Tibial nerve (tissue), 4 donors: ENCODE results near the gene TTLL8. TPM values are rescaled to one million over a fixed set of nuclear protein-coding genes. Genes with fewer than 3 reads are reported as not detected.

ENCODE experiments used
- DNase-seq, 2 donors: peaks; one replicate each; pipeline ENCODE4 v3.0.0-alpha.2; 2019; ENCODE audit warnings: low spot score in 2 of 2
- H3K27ac ChIP-seq, 4 donors: fragments of 200-600 bp; sonication (generic) in 3 of 4; one replicate each; pipeline ENCODE4 v1.5.1; 2017 to 2019; ENCODE audit warnings: mild to moderate bottlenecking in 1 of 4
- H3K27me3 ChIP-seq, 2 donors: fragments of 200-600 bp; sonication (generic) in 1 of 2; one replicate each; pipeline versions ENCODE4 v1.5.1 to v1.6.0; 2017 to 2019
- H3K36me3 ChIP-seq, 3 donors: fragments of 200-600 bp; sonication (generic); one replicate each; pipeline ENCODE4 v1.5.1; 2018 to 2019
- H3K4me1 ChIP-seq, 4 donors: fragments of 200-600 bp; sonication (generic) in 3 of 4; one replicate each; pipeline ENCODE4 v1.5.1; 2017 to 2019
- H3K4me3 ChIP-seq, 4 donors: fragments of 200-600 bp; sonication (generic) in 3 of 4; one replicate each; pipeline ENCODE4 v1.5.1; 2017 to 2019; ENCODE audit warnings: mild to moderate bottlenecking in 1 of 4, moderate library complexity in 1 of 4
- H3K9me3 ChIP-seq, 4 donors: fragments of 200-600 bp; sonication (generic) in 3 of 4; one replicate each; pipeline ENCODE4 v1.5.1; 2017 to 2019
- CTCF ChIP-seq, 5 experiments: fragments of 200-600 bp in 3 of 5; fragments of 450-650 bp in 2 of 5; sonication (generic) in 3 of 5; IDR thresholded peaks; one replicate each; pipeline ENCODE4 v1.5.1; 2016 to 2019; ENCODE audit warnings: antibody characterized with exemption in 5 of 5, mild to moderate bottlenecking in 3 of 5, moderate library complexity in 2 of 5
- EP300 ChIP-seq, 2 donors: sonication (generic); formaldehyde crosslinking; IDR thresholded peaks; one replicate each; pipeline ENCODE4 v1.6.1; 2017; ENCODE audit warnings: antibody characterized with exemption in 2 of 2, mild to moderate bottlenecking in 1 of 2
- POLR2A ChIP-seq, 2 donors: fragments of 450-650 bp; IDR thresholded peaks; one replicate each; pipeline ENCODE4 v1.6.1; 2017; ENCODE audit warnings: antibody characterized with exemption in 2 of 2, mild to moderate bottlenecking in 2 of 2, moderate library complexity in 2 of 2
- WGBS, 2 donors: methylation state at CpG; one replicate each; pipeline ENCODE4 v1.1.5; 2018; 5-methylcytosine and 5-hydroxymethylcytosine counted together
- total RNA-seq, 4 donors: library from RNA; depleted of rRNA; stranded (reverse); fragments of >200 nt; gene quantifications; one replicate each; pipeline ENCODE4 v1.1.0, GENCODE V29; 2016

The TTLL8 gene
- total RNA-seq, 4 donors from 2014 or later: not detected

DNA sequence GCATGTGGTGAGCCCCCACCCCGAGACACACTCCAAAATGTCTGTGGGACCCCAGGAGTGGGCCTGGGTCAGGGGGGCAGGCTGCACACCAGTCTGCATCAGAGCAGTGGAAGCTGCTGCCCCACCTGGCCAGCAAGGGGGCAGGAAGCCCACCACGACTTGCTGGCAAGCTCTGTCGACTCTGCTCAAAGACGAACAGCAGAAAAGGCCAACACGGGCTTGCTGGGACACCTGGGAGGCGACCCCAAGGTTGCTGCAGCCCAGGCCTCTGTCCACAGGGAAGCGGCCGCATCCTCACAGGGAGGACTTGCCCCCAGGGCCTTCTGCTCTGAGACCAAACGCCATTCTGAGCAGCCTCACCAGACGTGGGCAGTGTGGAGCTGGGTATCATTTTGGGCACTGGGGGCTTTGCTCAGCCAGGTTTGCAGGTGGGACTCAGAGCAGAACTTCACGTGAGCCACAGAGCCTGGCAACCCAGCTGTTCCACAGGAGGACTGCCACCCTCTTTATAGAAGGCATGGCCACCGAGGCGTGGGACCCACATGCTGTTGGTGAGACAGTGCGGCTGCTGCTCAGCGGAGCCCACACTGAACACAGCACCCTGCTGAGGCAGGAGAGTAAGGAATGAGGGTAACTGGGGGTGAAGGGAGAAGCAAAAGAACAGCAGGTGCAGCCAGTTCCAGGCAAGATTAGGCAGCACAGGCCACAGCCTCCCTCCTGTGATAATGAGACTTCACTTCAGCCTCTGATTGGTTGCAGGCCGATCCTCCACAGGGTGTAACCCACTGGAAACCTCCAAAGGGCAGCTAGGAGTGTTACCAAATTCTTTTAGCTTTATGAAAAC lies 56.5 kb downstream of the TTLL8 start:
- Histone ChIP-seq H3K4me1 (peaks cover 0 to 8% (median 0%) of the 10 kb centered on the region in 4 donors), H3K4me3 (no peak overlapping the region), H3K27ac (no peak overlapping the region), H3K36me3 (no peaks in the 10 kb centered on the region), H3K27me3 (peaks cover 0 to 37% of the 10 kb centered on the region in 2 donors), H3K9me3 (no peaks in the 10 kb centered on the region)
- no peak for TF ChIP-seq EP300 (IDR thresholded peaks at IDR 0.05)
- TF ChIP-seq CTCF (IDR thresholded peaks at IDR 0.05): no peak
- no peak for TF ChIP-seq POLR2A (IDR thresholded peaks at IDR 0.05)
- DNase-seq: no peak
- WGBS, 2 donors: 68 to 76% methylated on average over 8 to 16 of the region's 16 CpGs

GRCh38 chr22:50000587-50001387 lies 57.3 kb downstream of the TTLL8 start:
- Histone ChIP-seq H3K36me3 (no peaks in the 10 kb centered on the region), H3K4me3 (no peak overlapping the region), H3K27ac (no peak overlapping the region), H3K27me3 (peaks cover 0 to 37% of the 10 kb centered on the region in 2 donors), H3K4me1 (peaks cover 0 to 8% (median 0%) of the 10 kb centered on the region in 4 donors), H3K9me3 (no peaks in the 10 kb centered on the region)
- TF ChIP-seq CTCF (IDR thresholded peaks at IDR 0.05) (no peak), POLR2A (IDR thresholded peaks at IDR 0.05) (no peak), EP300 (IDR thresholded peaks at IDR 0.05) (no peak)
- WGBS, 2 donors: 87 to 88% methylated on average over 25 to 31 of the region's 32 CpGs
- no peak for DNase-seq

DNA sequence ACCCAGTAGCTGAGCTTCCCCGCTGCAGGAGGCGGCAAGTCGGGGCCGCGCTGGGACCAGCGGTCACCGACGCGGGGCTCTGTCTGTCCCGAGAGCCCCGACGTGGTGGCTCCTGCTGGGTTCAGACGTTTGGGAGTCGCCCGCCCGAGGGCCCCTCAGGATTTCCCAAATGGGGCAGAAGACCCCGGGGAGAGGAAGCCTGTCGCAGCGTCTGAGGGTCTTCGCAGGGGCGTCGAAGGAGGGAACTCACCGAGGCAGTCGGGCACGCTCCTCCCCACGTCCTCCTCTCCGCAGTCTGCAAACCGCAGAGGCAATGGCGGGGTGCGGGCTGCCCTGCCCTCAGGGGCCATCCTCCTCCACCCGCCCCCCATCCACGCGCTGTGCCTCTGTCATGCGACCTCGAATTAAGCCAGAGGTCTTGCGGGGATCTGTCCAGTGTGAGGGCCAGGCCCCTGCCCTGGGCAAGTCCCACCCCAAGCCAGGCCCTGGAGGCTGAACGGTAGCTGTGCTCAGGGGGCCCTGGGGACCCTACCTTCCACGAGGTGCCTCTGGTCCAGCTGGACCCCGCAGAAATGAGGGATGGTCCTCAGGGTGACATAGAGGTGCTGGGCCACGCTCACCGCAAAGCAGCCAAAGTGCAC lies 58.0 kb downstream of the TTLL8 start:
- no peaks in the 10 kb centered on the region for H3K9me3 ChIP-seq
- H3K27ac ChIP-seq: no peak overlapping the region
- H3K4me1 ChIP-seq: peaks cover 0 to 8% (median 0%) of the 10 kb centered on the region in 4 donors
- no peaks in the 10 kb centered on the region for H3K36me3 ChIP-seq
- TF ChIP-seq POLR2A (IDR thresholded peaks at IDR 0.05) (no peak), EP300 (IDR thresholded peaks at IDR 0.05) (no peak)
- DNase-seq: no peak
- H3K4me3 ChIP-seq: no peak overlapping the region
- peaks cover 0 to 37% of the 10 kb centered on the region in 2 donors for H3K27me3 ChIP-seq
- WGBS, 2 donors: 32 to 60% methylated on average over 4 to 39 of the region's 41 CpGs

DNA sequence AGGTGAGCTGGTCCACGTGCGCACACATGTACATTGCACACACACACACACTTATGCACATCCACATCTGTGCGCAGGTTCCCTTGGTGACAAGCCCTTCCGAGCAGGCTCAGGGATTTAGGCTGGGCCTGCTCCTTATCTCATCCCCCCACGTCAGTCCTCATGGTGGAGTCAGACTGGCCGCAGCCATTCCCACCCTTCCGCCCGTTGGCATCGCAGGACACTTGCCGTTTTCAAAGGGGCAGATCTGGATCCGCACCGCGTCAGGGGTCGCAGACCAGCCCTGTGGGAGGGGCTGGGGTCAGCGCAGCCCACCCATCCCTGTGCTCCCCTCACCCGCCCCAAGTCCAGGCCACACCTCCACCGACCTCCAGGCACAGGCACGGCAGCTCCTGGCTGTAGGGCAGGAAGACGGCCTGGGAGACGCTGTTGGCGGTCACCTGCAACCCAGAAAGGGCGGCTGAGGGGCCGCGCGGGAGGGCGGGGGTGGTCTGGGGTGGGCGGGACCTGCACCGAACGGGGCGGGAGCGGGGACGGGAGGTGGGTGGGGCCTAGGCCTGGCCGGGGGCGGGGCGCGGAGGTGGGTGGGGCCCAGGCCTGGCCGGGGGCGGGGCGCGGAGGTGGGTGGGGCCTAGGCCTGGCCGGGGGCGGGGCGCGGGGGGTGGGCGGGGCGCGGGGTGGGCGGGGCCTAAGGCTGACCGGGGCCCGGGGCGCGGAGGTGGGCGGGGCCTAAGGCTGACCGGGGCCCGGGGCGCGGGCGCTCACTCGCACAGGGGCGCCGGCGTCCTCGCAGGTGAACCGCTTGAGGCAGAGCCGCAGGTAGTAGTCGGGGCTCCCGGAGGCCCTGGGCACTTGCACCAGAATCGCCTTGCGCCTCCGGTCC lies 58.8 kb downstream of the TTLL8 start:
- H3K27me3 ChIP-seq: peaks cover 0 to 37% of the 10 kb centered on the region in 2 donors
- DNase-seq: no peak
- H3K4me3 ChIP-seq: no peak overlapping the region

More for the DNA sequence above, 58.8 kb downstream of the TTLL8 start:
- no peak for TF ChIP-seq CTCF (IDR thresholded peaks at IDR 0.05)
- no peak for TF ChIP-seq POLR2A (IDR thresholded peaks at IDR 0.05)
- no peak for TF ChIP-seq EP300 (IDR thresholded peaks at IDR 0.05)
- Histone ChIP-seq H3K4me1 (peaks cover 0 to 8% (median 0%) of the 10 kb centered on the region in 4 donors), H3K36me3 (no peaks in the 10 kb centered on the region), H3K9me3 (no peaks in the 10 kb centered on the region), H3K27ac (no peak overlapping the region)
- 25 to 80% methylated on average over 1 to 29 of the region's 70 CpGs for WGBS, 2 donors
